Endothelial cell of hepatic sinusoid (primary cell): ENCODE data around the gene SLC23A1.

Experiments
- in situ Hi-C: cut with HindIII; loops from 2 replicates; pipeline ENCODE4 v1.10.0; 2017; ENCODE audit warnings: low sequenced_read_pairs

The SLC23A1 gene

DNA sequence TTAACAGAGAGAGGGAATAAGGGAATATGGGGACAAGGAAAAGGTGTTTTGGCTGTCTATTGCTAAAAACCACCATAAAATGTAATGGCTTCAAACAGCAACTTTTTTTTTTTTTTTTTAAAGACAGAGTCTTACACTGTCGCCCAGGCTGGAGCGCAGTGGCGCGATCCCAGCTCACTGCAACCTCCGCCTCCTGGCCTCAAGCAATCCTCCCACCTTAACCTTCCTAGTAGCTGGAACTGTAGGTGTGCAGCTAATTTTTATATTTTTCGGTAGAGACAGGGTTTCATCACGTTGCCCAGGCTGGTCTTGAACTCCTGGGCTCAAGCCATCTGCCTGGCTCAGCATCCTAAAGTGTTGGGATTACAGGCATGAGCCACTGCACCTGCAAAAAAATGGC lies 25.1 kb upstream of the SLC23A1 start:
- in situ Hi-C loops: no loop called here

DNA sequence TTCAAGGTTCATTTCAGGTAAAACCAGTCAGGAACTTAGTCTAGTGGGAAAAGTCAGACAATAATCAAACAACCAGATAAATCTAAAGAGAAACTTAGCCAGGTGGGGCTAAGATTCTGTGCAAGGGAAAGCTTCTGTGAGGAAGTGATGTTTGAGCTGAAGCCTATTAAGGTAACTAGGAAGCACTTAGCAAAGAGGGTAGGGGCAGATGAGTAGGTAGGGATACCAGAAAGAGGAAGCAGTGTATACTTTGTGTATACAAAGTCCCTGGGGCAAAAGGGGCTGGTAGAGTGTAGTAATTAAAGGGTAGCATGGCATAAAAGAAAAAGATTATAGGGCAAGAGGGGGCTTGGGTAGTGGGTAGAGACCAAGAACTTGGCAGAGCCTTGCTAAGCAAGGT lies 24.4 kb upstream of the SLC23A1 start:
- in situ Hi-C loops: no loop called here

DNA sequence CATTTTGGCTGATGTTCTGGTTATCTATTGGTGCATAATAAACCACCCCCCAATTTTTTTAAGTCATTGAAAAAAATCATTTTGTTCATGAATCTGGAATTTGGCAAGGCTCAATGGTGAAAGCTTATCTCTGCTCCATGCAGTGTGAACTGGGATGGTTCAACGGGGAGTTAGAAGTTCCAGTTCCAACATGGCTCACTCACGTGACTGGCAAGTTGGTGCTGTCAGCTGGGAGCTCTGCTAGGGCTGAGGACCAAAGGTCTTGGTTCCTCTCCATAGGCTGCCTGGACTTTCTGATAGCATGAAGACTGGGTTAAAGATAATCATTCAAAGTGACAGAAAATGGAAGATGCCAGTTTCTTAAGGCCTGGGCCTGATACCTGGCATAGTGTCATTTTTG lies 23.9 kb upstream of the SLC23A1 start:
- in situ Hi-C loops: no loop called here

DNA sequence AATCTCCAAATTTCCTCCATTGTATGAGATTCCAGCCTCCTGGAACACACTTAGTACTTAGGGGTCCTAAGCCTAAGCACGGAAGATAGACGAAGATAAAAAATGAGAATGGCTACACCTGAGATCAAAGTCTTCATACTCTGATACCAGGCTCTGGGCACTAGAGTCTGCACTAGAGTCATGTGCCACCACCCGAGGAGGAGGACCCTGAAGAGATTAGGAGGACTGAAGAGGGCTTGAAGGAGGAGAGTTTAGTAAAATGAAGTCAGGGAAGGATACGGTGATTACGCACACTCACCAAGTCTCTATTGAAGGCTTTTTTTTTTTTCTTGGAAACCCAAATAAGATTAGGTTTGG lies 21.4 kb upstream of the SLC23A1 start:
- in situ Hi-C loops: no loop called here

DNA sequence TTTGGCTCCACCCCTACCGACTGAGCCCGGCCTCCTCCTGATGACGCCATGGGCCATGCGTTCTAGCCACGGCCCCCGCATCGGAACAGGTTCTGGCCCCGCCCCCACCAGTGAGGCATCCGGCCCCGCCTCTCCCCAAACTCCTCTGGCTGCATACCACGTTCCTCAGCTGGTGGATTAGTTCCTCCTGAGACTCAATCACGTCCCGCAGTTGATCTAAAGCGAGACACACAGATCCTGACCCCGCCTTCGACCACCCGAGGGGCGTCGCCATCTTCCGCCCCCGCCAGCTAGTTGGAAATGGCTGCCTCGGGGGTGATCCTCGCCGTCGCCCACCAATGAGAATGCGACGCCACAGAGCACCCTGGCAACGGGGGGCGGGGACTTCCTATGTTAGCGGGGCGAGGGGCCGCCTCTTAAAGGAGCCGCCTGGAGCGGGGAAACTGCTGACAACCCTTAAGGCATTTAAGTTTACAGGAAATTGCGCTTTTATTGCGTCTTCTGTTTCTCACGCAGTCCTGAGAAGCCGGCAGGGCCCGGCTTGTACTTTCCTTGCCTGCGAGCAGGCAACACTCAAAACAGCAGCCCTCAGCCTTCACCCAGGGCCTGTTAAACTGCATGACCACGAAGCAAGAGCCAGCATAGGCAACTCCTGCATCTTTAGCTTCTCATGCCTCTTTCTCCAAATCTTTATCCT lies 20.8 kb upstream of the SLC23A1 start, which contains the start of gene SPATA24:
Gene SPATA24 (minus strand): TSS at position 303 of the 697 bp plus-strand sequence. CDS start 29 bp downstream, at position 274.
- in situ Hi-C loops: no loop called here

DNA sequence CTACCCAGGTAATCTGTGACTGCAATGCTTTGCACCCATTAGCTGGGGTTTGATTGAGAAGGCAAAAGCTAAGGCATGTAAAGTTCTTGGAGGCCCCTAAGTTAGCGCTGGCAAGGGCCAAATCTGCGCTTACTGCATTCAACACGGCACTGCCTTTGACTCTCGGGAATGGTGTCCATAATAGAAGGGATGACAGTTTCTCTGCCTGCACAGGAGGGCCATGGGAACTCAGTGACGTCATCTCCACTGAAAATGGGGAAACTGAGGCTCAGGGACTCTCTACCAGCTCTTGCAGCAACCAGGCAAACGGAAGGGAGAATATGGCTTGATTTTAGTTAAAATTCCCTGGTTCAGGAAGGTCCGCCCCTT lies 20.3 kb upstream of the SLC23A1 start:
- in situ Hi-C loops: no loop called here

DNA sequence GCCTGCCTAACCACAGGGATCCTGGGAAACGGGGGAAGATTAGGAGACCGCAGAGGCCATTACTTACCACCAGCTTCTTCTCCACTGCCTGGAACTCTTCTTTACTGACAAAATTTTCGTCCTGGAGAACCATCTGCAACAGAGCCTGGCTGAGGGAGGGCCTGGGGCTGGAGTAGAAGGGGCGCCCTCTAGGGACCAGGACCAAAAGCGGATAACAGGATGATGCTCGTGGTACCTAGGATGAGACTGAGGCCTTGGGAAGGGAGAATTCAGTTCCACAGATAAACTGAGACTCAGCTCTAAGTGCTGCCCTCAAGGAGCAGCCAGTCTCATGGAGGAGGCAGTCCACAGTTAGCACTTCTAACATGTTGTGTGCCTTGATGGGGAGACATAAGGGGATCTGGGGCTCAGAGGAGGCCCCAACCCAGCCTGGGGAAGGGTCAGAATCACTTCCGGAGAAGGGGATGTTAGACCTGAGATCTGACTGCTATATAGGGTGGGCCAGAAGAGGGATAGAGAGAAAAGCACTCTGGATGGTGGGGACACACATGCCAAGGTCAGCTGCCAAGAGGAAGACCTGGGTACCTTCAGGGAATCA lies 19.6 kb upstream of the SLC23A1 start:
- in situ Hi-C loops: no loop called here

DNA sequence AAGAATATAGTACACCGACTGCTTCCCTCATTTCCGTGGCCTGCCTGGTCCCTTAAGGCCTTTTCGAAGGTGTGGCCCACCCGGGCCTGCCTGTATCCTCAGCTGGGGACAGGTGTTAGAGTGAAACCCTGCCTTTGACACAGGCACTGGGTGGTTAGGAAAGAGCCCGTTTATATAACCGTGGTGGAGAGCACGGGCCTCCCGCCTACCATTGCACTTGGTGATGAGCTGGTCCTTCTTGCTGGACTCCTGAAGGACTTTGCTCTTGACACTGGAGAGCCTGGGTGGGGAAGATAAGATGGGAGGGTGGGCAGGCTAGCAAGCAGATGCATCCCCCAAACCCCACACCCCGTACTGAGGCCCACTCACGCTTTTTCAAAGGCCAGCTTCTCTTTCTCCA lies 18.4 kb upstream of the SLC23A1 start:
- in situ Hi-C loops: no loop called here

DNA sequence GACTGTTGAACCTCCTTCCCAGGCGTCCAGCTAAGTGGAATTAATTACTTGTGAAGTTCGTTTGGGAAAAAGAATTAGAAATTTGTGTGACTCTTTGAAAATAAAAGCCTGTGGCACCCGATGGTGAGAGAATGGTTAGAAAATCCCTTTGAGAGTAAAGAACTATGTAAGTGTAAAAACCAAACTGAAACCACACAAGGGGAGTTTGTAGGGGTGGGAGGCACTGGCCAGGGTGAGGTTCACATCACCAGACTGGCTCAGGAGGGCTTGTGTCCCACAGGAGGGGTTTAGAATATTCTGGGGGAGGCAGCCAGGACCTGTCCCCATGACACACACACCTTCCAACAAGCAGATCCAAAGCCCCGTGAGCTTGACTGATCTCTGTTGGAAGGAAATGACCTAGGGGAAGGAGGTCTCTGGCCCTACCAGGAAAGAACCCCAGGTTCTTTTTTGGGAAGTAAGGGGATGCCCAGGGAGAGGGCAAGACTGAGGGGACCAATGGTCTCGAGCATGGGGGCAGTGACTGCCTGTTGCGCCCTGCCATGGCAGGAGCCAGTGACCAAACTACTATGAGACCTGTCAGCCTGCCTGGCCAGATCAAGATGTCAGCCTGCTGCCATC lies 16.5 kb upstream of the SLC23A1 start:
- in situ Hi-C loops: loop anchor here (5.0 kb wide), 1 partner anchor 57 kb away; the partner anchor contains the start of gene PAIP2

DNA sequence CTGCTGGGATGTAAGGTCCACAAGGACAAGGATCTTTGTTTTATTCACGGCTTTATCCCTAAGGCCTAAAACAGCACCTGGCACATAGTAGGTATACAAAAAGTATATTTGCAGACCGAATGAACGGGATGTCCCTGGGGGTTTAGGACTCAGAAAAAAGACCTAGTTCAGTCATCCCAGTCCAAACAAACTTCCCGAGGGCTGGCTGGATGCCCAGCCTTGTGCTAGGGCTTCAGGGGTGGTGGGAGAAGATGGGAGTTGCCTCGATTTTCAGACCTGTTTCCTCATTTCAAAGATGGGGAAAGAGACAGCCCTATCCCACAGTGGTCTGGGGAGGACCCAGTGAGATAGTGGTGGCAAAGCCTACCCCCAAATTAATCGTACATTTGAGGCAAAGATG lies 14.8 kb upstream of the SLC23A1 start:
- in situ Hi-C loops: loop anchor here (5.0 kb wide), 1 partner anchor 56 kb away; the partner anchor contains the start of gene PAIP2

DNA sequence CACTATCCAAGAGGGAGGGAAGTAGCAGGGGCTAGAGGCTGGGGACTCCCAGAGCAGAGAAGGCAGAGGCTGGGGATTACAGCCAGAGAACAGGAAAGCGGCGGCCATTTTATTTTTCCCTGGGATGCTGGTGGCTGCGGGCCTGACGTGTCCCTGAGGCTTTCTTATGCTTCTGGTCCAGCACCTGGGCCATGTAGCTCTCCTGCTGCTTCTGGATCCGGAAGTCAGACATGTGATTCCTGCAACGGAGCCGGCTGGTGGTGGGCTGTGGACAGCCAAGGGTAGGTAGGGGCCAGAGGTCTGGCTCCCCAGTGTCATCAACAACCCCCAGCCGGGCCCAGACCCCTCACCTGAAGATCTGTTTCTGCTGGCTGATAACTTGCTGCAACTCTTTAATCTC lies 13.6 kb upstream of the SLC23A1 start:
- in situ Hi-C loops: loop anchor here (5.0 kb wide), 1 partner anchor 54 kb away; the partner anchor contains the start of gene PAIP2

DNA sequence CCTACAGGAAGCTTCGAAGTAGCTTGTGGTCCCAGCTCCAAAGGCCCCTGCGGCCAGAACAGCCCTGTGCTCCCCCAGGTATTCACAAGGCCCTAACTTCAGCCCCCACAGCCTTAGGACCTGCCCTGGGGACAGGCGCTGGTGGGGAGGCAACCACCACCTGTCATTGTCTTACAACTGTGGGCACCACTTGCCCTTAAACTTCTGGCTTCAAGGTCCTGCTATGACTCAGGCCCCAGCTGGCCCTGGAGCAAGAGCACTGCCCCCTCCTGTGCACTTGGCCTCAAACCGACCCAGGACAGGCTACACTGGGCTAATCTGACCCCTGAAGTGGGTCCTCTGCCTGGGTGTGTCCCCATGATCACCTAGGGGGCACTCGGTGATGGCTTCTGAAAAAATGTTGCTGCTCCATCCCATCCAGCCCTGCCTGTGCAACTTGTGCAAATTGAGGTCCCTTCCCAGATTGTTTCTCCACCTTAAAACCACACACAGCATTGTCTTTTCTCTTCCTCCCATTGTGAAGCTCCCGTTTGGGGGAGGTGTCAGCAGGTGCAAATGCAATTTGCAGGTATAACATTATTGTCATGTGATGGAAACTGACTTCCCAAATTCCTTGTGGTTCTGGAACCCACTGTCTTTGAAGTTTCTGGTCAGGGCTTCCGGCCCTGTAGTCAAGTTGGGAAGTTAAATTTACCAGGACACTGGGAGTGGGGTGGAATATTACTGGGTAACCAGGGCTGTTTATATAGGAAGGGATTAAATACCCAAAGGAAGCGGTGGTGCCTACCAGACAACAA lies 12.9 kb upstream of the SLC23A1 start:
- in situ Hi-C loops: loop anchor here (5.0 kb wide), 1 partner anchor 54 kb away; the partner anchor contains the start of gene PAIP2

DNA sequence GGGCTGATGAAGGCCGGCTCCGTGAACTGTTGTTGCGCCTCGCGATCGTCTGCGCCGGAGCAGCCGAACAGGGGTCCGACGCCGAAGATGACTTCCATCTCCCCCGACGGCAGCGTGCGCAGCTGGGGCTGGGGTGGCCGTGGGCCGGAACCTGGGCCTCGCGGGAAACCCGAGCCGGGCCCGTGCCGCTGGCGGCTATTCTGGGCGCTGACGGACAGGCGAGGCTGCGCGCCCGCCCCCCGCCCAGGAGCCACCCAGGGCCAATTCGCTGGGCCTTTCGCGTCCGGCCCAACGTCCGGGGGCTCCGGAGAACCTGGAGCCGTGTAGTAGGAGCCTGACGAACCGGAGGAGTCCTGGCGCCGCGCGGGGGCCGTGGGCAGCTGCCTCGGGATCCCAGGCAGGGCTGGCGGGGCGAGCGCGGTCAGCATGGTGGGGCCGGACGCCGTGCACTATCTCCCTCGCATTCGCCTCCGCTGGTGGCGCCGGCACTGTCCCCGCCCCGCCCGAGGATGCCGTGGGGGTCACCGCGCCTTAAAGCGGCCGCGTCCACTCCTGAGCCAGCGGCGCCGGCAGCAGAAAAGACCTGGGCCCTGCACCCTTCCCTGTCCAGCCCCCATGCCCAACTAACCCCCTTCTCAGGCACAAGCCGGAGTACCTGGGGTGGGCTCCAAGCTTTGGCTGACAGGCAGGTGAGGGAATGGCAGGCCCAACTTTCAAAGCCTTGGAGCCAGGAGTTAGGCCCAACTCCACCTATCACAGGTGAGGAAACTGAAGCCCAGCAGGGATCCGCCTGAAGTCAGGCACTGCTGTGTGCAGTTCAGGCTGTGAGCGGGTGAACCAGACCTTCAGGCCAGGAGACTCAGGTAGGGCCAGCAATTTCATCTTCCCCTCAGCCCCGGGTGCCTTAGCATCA lies 11.8 kb upstream of the SLC23A1 start, which contains the start of gene PROB1:
Gene PROB1 (minus strand): TSS at position 451 of the 913 bp plus-strand sequence. CDS start 23 bp downstream, at position 428.
- in situ Hi-C loops: loop anchor here (5.0 kb wide), 1 partner anchor 53 kb away; the partner anchor contains the start of gene PAIP2

DNA sequence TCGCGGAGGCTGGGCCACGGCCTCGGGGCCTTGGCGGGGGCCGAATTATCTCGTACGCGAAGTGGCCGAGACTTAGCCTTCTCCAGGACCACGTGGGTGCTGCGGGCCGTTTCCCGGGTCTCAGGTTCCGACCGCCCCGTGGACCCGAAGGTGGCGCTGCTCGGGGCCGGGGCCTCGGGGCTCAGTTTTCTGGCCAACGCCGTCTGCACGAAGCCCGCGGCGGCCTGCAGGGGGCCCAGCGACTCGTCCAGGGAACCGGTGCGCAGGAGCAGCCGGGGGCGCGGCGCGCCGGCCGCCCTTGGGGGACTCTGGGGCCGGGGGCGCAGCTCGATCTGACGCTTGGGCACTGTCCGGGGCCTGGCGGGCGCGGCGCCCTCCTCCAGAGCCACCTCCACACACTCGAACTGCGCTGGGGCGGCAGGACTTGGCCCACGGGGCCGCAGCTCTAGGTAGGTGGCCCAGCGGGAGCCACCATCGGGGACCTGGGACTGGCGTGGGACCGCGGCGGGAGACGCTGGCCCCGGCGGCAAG lies 11.1 kb upstream of the SLC23A1 start:
- in situ Hi-C loops: no loop called here

DNA sequence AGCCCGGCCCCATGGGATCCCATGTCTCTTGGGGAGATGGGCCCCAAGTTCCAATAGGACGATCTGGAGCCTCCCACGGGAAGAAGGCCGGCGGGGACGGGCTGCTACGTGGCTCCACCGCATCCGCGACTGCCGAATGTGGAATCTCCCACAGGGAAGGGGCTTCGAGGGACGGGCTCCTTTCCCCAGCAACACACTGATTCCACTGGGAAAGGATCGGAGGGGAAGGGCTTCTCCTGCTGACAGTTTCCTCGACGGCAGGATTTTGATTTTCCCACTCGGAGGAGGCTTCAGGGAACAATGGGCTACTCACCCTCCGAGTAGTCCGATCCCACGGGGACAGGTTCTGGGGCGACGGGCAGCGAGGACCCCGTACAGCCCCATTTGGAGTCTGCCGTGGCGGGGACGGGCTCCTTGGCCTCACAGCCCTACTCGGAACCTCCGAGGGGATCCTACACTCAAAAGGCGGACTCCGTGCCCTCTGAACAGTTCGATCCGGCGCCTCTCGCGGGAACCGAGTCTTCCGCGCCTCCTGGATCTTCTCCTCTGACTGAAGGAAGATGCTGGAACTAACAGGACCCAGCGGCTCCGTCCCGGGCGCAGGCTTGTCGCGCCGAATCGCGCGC lies 10.5 kb upstream of the SLC23A1 start:
- in situ Hi-C loops: no loop called here

DNA sequence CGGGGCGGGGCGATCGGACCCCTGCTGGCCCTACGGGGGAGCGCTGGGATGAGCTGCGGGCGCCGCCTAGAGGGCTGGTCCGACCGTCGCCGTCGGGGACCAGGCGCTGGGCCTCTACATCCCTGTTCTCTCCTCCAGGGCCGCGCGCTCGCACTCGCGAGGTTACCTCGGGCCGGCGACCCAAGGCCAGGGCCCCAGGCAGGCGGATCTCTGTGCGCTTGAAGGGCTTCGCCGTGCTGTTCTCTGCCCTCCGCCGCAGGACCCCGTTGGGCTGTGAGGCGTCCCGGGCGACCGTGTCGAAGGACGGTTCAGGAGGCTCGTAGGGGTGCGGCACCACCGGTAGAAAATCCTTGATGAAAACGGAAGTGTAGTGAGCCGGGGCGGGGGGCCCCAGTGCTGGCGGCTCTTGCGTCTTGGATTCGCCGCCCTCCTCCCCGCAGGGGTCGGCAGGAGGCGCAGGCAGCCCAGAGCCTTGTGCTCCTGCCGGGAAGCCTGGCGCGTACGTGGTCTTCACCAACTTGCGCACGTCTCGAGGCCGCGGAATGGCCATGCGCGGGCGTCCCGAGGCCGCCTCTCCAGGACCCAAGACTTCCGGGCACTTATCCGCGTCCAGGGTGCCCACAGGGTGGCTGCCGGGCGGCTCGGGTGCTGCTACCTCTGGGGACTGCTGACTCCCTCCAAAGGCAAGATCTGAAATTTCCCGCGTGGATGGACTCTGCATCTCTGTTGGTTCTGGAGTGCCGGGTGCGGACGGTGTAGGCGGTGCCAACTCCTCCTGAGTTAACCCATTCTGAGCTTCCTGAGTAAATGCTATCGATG lies 9.8 kb upstream of the SLC23A1 start:
- in situ Hi-C loops: no loop called here

DNA sequence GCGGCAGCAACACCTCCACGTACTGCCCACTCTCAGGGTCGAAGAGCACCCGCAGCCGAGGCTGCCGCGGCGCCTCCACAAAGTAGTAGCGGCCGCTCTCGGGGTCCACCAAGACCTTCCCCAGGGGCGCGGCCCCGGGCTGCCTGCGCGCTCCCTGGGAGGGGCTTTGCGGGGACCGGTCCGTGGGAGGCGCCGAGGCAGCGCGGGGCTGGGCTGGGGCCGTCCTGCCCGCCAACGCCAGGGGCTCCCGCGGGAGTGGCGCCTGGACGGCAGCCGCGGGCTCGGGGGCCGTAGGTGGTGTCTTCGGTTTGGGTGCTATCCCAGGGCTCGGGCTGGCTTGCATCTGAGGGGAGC lies 9.2 kb upstream of the SLC23A1 start:
- in situ Hi-C loops: no loop called here

DNA sequence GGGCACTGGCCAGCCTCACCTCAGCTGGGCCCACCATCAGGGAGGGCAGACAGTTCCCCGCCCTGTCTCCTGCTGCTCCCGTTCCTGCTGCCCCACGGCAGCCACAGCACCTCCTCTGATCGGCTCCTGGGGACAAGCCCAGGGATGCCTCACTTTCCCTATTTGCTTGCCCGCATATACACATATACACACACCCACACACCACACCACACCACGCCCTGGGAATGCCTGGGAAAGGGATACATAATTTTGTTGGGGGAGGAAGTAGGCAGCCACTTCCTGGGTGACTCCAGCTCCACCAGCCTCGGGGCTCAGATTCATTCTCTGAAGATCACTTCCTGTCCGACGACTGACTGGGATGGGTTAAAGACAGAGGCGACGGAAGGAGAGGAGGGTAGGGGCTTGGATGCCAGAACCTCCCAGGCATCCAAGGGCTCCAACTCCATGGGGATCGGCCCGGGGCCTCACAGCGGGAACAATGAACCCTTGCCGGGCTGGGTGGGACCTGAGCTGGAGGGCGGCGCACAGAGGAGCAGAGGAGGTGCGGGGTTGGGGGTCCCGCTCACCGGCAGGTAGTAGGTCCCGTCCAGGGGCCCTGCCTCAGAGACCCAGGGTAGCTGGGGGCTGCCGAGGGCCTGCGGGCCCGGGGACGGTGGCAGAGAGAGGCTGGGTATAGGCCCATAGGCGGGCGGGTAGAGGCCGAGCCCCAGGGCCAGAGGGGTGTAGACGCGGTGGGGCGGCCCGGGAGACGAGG lies 8.7 kb upstream of the SLC23A1 start:
- in situ Hi-C loops: no loop called here
